OCI-LY1 (cell line): ENCODE results near the gene UST.

ENCODE experiments used
- H2AFZ ChIP-seq: fragments of 200-600 bp; sonication (generic), shearing (Covaris generic); 2 replicates; pipeline ENCODE4 v1.6.0; 2014; ENCODE audit warnings: antibody characterized with exemption, mild to moderate bottlenecking, low read length
- H3F3A ChIP-seq: fragments of 200-600 bp; sonication (generic), shearing (Covaris generic); 2 replicates; pipeline ENCODE4 v1.6.0; 2014; ENCODE audit warnings: mild to moderate bottlenecking, antibody characterized with exemption, low read length, moderate library complexity; ENCODE audit not compliant: insufficient read depth
- H3K27ac ChIP-seq: fragments of 200-600 bp; sonication (generic); 2 replicates; pipeline ENCODE4 v1.5.1; 2014; ENCODE audit warnings: low read length, mixed run types, mild to moderate bottlenecking, low read depth; ENCODE audit not compliant: poor library complexity, severe bottlenecking
- H3K27me3 ChIP-seq: fragments of 200-600 bp; sonication (generic); 2 replicates; pipeline ENCODE4 v1.6.0; 2014; ENCODE audit warnings: antibody characterized with exemption, mild to moderate bottlenecking, low read length, moderate library complexity; ENCODE audit not compliant: insufficient read depth
- H3K36me3 ChIP-seq: fragments of 200-600 bp; sonication (generic); 2 replicates; pipeline ENCODE4 v1.6.1; 2014; ENCODE audit warnings: mild to moderate bottlenecking, antibody characterized with exemption, low read length, moderate library complexity, mixed read lengths; ENCODE audit not compliant: insufficient read depth
- H3K4me1 ChIP-seq: fragments of 200-600 bp; sonication (generic); 2 replicates; pipeline ENCODE4 v1.5.1; 2014; ENCODE audit warnings: mild to moderate bottlenecking, low read length, moderate library complexity; ENCODE audit not compliant: insufficient read depth, severe bottlenecking
- H3K4me2 ChIP-seq: fragments of 200-600 bp; sonication (generic), shearing (Covaris generic); 2 replicates; pipeline ENCODE4 v1.6.1; 2014; ENCODE audit warnings: low read length
- H3K4me3 ChIP-seq: fragments of 200-600 bp; sonication (generic); 2 replicates; pipeline ENCODE4 v1.5.1; 2014; ENCODE audit warnings: low read length, low read depth, mild to moderate bottlenecking, mixed read lengths; ENCODE audit not compliant: poor library complexity, severe bottlenecking
- H3K79me2 ChIP-seq: fragments of 200-600 bp; shearing (Covaris generic); 2 replicates; pipeline ENCODE4 v1.6.1; 2016; ENCODE audit warnings: mixed run types, low read length, mixed read lengths; ENCODE audit not compliant: insufficient read depth
- H3K9ac ChIP-seq: fragments of 200-600 bp; sonication (generic), shearing (Covaris generic); 2 replicates; pipeline ENCODE4 v1.6.1; 2014; ENCODE audit warnings: mild to moderate bottlenecking, low read length, mixed read lengths
- H3K9me2 ChIP-seq: fragments of 200-600 bp; sonication (generic), shearing (Covaris generic); 2 replicates; pipeline ENCODE4 v1.6.1; 2014; ENCODE audit warnings: low read depth, mild to moderate bottlenecking, low read length, mixed read lengths
- H3K9me3 ChIP-seq: fragments of 200-600 bp; shearing (Covaris generic); 2 replicates; pipeline ENCODE4 v1.6.1; 2014; ENCODE audit warnings: low read length, mixed read lengths
- H4K20me1 ChIP-seq: fragments of 200-600 bp; sonication (generic), shearing (Covaris generic); 2 replicates; pipeline ENCODE4 v1.6.0; 2016; ENCODE audit warnings: mild to moderate bottlenecking, low read length; ENCODE audit not compliant: insufficient read depth
- CTCF ChIP-seq: fragments of 200-600 bp; sonication (generic), shearing (Covaris generic); IDR thresholded peaks from 2 replicates; pipeline ENCODE4 v1.5.1; 2017; ENCODE audit warnings: mild to moderate bottlenecking, antibody characterized with exemption, low read length, moderate library complexity, mixed read lengths
- EZH2 ChIP-seq: fragments of 200-600 bp; sonication (generic), shearing (Covaris generic); IDR thresholded peaks from 2 replicates; pipeline ENCODE4 v1.8.0; 2017; ENCODE audit warnings: borderline replicate concordance, mixed run types, mild to moderate bottlenecking, antibody characterized with exemption, low read length, moderate library complexity, mixed read lengths

UST gene

GRCh38 chr6:149088361-149088760 is 341.5 kb downstream of the UST start:
- H3K27me3 ChIP-seq: peaks cover 10% of the 10 kb centered on the region; the same call in 1 of the 2 replicates
- H3K27ac ChIP-seq: no peak overlapping the region
- H3K79me2 ChIP-seq: no peaks in the 10 kb centered on the region

GRCh38 chr6:149089510-149089909 is 342.7 kb downstream of the UST start:
- Histone ChIP-seq H3K27ac (no peak overlapping the region), H3K9me2 (no peaks in the 10 kb centered on the region), H4K20me1 (no peaks in the 10 kb centered on the region), H3K79me2 (no peaks in the 10 kb centered on the region), H3K4me1 (no peaks in the 10 kb centered on the region), H3K36me3 (no peaks in the 10 kb centered on the region), H3K27me3 (peaks cover 10% of the 10 kb centered on the region; the same call in 1 of the 2 replicates), H3K9me3 (no peaks in the 10 kb centered on the region), H3K9ac (no peak overlapping the region), H3F3A (no peaks in the 10 kb centered on the region), H2AFZ (no peak overlapping the region), H3K4me3 (no peak overlapping the region), H3K4me2 (no peak overlapping the region)
- TF ChIP-seq EZH2 (no peak), CTCF (no peak)

More at GRCh38 chr6:149088361-149088760, 341.5 kb downstream of the UST start:
- Histone ChIP-seq H3K4me2 (no peak overlapping the region), H3K4me3 (no peak overlapping the region), H3K9me2 (no peaks in the 10 kb centered on the region), H2AFZ (no peak overlapping the region), H4K20me1 (no peaks in the 10 kb centered on the region), H3K4me1 (no peaks in the 10 kb centered on the region), H3K36me3 (no peaks in the 10 kb centered on the region), H3K9ac (no peak overlapping the region), H3F3A (no peaks in the 10 kb centered on the region), H3K9me3 (no peaks in the 10 kb centered on the region)
- TF ChIP-seq EZH2 (no peak), CTCF (no peak)

- Histone ChIP-seq H3K27ac (no peak overlapping the region), H3K79me2 (no peaks in the 10 kb centered on the region), H3K27me3 (peaks cover 10% of the 10 kb centered on the region; the same call in 1 of the 2 replicates), H2AFZ (no peak overlapping the region), H3F3A (no peaks in the 10 kb centered on the region), H3K9me2 (no peaks in the 10 kb centered on the region), H3K4me2 (no peak overlapping the region), H3K9ac (no peak overlapping the region), H4K20me1 (no peaks in the 10 kb centered on the region), H3K4me3 (no peak overlapping the region), H3K36me3 (no peaks in the 10 kb centered on the region), H3K9me3 (no peaks in the 10 kb centered on the region), H3K4me1 (no peaks in the 10 kb centered on the region)
- TF ChIP-seq EZH2: no peak
- no peak for TF ChIP-seq CTCF
These were observed 344.1 kb downstream of the UST start for GRCh38 chr6:149090937-149091336.
